ENCODE results near the gene THAP4.

Gene THAP4

GRCh38 chr2:241542278-241542605, 94.7 kb downstream of the THAP4 start:
- DNase-seq: no peak

GRCh38 chr2:241541564-241542277, 95.2 kb downstream of the THAP4 start:
- DNase-seq: no peak

- DNase-seq: peak; percentile 59
These were observed 96.0 kb downstream of the THAP4 start for GRCh38 chr2:241540771-241541561.

- no peak for DNase-seq
These were observed 96.6 kb downstream of the THAP4 start for GRCh38 chr2:241540401-241540770.

DNA sequence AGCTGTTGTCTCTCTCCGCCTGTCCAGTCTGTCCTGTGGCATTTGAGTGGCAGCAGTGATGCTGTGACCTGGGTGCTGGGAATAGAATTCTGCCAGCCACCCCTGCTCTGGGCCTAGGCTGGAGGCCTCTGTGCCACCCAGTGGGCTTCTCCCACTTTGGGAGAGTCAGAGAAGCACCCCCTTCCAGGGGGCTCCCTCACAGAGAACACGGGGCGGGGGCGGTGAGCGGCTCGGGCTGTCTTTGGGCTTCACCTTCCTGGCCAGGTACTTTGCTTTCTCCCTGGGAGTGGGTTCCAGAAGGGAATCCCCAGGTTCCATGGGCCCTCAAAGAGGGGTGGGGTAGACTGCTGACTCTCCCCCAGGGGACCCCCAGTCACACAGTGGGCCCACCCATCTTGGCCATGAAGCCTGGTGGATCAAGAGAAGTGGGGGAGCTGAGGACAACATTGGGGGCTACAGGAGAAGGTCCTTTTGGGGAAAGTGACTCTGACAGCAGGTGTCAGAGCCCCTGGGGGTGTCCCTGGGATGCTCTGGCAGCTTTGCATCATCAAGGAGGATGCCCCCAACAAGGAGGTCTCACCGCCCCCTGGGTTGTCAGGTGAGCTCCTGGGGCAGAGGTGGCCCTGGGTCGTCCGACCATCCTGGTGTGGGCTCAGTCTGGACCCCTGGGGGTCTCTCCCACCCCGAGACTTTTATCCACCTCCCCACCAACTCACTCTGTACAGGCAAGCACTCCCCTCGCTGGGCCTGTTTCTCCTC, 97.2 kb downstream of the THAP4 start:
- no peak for DNase-seq

DNA sequence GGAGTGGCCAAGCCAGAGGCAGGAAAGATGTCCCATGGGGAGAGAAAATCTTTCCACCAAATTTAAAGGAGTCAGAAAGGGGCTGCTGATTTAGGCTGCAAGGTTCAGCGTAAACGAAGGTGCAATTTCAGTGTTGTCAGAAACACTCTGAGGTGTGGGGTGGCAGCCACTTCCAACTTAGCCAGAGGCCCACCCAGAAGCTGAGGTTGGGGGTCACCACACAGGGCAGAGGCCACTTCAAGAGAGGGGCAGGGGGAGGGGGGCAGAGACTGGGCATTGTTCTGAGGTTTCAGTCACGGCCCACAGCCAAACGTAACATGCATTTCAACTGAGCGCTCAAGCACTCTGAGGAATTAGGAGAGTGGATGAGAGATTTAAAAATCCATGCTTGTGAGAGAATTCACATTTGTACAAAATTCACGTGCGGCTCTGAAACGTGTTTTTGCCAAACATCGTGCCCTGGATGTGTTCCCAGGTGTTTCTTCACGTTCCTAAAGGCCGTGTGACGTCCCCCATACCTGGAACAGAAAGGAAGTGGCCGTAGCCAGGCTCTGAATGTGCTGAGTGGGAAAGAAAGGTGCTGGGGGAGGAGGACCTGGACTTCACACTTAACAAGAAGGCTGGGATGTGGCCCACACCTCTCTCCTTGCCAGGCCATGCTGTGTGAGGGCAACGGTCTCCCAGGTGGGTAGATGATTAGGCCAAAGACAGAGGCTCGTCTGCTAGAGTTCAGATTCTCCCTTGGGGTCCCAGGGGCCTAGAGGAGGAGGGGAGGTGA, 97.9 kb downstream of the THAP4 start:
- DNase-seq: no peak

GRCh38 chr2:241535871-241536655, 100.9 kb downstream of the THAP4 start:
- no peak for DNase-seq

- DNase-seq: no peak
These were observed 102.1 kb downstream of the THAP4 start for GRCh38 chr2:241534701-241535375.
